Suppressor macrophage (primary cell): ENCODE results near the gene BRCC3.
A peak's percentile ranks its signal among the peaks of the same experiment; 100 is the strongest.

Experiments used
- DNase-seq, 4 experiments: peaks; one replicate each; pipeline ENCODE4 v3.0.0-alpha.2; 2020 to 2022

The BRCC3 gene

GRCh38 chrX:155056877-155057792, 14.2 kb upstream of the BRCC3 start:
- peak; percentile 64 to 73 (median 70) for DNase-seq

DNA sequence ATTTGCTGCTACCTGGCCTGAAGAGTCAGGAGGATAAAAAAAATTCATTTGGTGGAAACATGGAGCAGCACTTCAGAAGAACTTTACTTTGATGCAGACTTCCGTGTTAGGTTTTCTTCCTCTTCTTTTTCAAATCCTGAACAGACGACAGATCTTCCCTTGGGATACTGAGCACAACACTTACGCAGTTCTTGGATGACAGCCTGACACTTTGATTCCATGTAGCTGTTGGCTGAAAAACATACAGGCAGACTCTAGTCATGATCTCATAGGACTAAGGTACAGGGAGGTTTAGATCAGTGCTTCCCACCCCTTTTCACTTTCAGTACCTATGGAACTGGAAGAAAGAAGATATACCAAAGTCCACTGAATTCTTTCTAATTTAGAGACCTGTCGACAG, 9.5 kb upstream of the BRCC3 start:
- DNase-seq: no peak

DNA sequence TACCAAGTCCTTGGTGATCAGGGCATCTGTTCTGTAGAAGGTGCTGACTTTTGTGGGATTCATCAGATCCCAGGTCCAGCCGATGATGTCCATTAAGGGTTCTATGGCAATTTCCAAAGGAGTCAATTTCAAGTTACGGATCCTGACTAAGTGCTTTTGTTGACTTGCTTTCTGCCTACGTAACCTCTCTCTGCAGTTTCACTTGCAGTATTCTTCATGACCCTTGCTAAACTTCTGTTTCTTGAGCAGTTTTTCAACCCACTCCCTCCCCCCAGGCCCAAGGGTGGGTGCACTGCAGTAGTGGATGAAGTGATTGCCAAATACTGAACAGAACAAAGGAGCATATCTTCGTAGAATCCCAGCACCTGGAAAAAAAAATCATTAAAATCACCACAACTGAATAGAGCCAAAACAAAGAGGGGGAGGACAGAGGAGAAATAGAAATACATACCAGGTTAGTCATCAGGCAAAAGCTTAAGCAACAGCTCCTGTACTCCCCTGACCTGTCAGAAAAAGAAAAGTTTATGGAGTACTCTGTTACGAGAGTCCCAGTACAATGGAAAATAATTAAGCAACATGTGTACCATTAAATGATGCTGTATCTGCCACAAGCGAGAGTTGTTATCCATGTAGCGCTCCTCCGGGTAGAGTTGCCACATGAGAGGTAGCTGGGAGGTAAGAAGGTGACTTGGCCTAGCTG, 6.1 kb upstream of the BRCC3 start:
- DNase-seq: peak in 2 of 4 experiments; percentile 19 to 28

- peak; percentile 31 to 74 (median 44) for DNase-seq
Measured at GRCh38 chrX:155068165-155068564, 3.1 kb upstream of the BRCC3 start.

DNA sequence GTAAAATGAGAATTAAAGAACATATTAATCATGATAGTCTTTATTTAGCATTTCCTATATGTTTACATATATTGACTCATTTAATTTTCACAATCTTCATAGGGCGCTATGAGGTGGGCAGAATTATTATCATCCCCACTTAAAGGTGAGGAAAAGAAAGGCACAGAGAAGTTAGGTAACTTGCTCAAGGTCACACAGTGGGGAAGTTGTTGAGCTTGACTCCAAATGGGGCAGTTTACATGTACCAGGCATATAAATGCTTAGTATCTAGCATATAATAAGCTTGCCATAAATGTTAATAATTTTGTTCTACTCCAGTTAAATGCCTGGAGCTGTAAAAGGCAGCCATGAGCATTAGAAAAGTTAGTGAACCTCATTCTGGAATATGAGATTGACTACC, 1.9 kb upstream of the BRCC3 start:
- no peak for DNase-seq

DNA sequence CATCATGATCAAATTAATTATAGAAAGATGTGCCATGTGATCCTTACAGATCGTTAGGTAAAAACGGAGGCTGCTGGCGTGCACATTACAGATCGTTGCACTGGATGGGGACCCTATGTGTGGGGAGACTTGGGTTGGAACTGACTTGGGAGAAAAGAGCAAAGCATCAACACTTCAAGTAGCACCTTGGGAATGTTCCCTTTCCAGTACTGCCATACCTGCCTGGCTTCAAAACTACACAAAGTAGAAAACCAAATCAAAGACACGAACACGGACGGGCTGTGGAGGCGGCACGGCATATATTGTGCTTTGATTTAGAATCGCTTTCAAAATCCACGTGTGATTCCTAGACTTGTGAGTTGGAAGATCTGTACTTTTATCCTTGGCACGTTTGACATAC, 1.3 kb upstream of the BRCC3 start:
- no peak for DNase-seq

DNA sequence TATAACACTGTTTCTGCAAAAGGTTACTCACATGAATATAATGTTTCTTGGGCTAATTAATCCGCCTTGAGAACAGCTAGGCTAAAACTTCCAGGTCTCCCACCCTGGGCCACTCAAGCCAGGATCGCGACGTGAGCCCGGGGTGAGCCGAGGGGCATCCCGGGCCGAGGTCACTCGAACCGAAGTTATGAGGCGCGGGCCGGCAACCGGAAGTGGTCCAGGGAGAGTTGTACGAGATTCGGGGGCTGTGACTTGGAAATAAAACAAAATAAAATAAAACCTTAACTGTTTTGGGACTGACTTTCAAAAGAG, 689 bp upstream of the BRCC3 start:
- no peak for DNase-seq

GRCh38 chrX:155071694-155072280, 479 bp downstream of the BRCC3 start:
- DNase-seq: peak; percentile 48 to 60 (median 56)

DNA sequence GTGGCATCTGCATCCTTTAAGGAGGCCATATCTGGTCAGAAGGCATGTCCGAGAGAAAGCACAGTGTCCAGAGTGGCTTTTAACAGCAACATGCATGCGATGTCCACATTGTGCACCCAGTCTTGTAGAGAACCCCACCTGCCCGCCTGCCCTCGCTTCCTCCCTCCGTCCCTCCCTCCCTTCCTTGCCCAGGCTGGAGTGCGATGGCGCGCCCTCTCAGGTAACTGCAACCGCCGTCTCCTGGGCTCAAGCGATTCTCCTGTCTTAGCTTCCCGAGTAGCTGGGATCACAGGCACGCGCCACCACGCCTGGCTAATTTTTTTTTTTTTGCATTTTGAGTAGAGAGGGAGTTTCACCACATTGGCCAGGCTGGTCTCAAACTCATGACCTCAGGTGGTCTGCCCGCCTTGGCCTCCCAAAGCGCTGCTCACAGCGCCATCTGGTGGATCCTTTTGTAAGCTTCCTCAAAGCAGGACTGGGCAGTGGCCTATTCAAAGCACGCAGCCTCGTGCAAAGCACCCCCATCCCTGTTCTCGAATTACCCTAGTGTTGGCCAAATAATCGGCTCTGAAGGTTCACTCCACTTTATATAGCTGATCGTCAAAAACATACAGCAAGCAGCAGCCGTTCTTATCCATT, 15.0 kb downstream of the BRCC3 start:
- peak; percentile 40 to 56 (median 46) for DNase-seq

GRCh38 chrX:155086961-155087735, 15.8 kb downstream of the BRCC3 start:
- DNase-seq: no peak

DNA sequence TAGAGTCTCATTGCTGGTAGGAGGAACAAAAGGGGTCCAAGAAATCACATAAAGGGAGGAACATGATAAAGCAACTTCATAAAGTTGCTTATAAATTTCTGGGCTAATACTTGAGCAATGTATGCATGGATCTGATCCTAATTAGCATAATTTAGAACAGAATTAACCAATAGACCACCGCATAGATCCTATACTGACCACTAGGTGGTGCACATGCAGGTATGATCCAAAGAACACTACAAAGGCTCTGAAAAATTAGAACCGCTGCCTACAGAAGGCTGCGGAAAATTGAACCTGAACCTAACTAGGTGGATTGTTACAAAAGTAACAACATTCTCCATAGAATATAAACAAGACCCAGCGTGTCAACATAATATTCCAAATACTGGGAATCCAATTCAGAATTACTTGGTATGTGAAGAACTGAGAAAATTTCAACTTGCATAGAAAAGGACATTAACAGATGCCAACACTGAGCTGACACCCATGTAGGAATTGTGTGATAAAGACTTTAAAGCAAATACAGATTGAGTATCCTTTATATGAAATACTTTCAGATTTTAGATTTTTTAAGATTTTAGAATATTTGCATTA, 23.3 kb downstream of the BRCC3 start:
- peak in 3 of 4 experiments; percentile 3 to 34 (median 27) for DNase-seq

- DNase-seq: no peak
Measured at GRCh38 chrX:155105919-155106318, 34.6 kb downstream of the BRCC3 start.

DNA sequence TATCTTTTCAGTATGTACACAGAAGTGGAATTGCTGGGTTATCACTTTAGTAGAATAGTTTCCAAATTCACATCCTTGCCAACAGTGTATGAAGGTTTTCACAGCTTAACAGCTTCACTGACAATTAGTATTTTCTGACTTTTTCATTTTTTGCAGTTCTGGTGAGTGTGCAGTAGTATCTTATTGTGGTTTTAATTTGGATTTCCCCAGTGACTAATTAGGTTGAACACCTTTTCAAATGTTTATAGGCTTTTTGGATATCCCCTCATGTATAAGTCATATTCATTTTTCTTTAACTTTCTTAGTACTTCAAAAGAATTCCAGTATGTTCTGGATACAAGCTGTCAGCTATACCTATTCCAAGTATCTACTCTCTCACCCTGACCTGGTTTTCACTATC, 37.1 kb downstream of the BRCC3 start:
- DNase-seq: no peak

DNA sequence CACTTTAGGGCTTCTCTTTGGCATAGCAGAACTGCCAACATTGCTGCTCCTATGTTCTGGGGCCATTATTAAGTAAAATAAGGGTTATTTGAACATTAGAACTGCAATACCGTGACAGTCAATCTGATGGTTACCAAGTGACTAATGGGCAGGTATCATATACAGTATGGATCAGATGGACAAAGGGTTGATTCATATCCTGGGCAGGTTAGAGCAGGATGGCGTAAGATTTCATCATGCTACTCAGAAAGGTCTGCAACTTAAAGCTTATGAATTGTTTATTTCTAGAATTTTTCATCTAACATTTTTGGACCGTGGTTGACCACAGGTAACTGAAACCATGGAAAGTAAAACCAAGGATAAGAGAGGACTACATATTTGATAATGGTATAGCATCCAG, 40.9 kb downstream of the BRCC3 start:
- no peak for DNase-seq

- no peak for DNase-seq
Measured at GRCh38 chrX:155113097-155113496, 41.8 kb downstream of the BRCC3 start.

DNA sequence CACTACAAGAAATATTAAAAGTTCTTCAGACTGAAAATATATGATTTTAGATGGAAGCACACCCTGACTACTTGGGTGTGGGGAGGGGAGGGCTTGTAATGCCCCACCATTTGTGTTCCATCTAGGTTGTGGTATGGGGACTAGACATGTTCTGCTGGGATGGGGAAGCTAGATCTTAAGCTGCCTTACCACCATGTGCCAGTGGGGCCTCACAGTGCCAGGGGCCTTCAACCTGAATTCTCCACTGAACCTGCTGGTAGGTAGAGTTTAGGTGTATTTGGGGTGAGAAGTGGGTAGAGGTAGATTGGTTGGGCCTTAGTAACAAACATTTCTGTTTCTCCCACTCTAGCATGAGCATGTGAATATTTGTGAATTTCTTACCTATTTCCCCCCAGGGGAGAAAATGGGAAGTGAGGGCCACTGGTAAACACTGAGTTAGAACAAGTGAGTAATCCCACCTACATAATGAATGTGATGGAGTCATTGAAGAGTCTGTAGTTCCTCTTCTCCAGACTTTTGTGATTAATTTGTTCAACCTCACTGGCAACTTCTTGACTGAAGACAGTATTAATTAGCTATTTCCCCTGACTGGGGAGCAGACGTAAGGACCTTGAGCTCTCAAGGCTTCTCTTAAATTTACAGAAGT, 44.0 kb downstream of the BRCC3 start:
- peak; percentile 4 to 57 (median 32) for DNase-seq

- DNase-seq: no peak
Measured at GRCh38 chrX:155127465-155127864, 56.2 kb downstream of the BRCC3 start.

- DNase-seq: no peak
Measured at GRCh38 chrX:155127940-155128339, 56.6 kb downstream of the BRCC3 start.

GRCh38 chrX:155132110-155132509, 60.8 kb downstream of the BRCC3 start:
- DNase-seq: no peak

- no peak for DNase-seq
Measured at GRCh38 chrX:155134255-155134654, 62.9 kb downstream of the BRCC3 start.

- DNase-seq: no peak
Measured at GRCh38 chrX:155143959-155144548, 72.7 kb downstream of the BRCC3 start.
